ENCODE data around the gene KRT73.

KRT73 gene

DNA sequence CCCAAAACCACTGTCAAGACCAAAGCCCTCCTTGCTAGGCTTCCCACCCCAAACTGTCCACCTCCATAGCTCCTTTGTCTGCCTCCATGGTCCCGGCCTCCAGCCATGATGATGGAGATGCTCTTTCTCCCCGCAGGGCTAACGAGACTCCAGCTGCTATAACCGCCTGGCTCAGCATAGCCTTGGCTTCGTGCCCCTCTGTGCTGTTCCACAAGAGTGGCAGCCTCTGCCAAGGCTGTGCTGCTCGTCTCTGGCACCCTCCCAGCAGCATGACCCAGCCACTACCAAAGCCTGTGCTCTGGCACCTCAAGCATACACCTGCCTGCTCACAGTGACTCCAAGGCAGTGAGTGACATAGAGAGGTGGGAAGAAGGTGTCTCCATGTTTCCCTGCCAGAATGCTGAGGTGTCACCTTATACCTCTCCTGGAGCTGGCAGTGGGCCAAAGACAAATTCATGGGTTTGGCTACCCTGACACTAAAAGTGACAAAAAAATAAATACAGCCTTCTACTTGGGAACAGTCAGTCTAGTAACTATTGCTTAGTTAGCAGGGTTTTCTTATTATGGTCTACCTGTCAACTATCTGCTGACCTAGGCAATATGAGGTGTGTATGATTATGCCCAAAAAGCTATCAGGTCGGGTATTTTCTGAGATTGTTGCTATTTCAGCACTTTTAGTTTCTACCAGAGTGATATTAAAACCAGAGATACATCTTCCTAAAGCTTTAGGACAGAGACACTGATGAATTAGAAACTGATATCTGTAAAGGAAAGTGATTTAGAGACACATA, 16.1 kb upstream of the KRT73 start:
- in situ Hi-C loops (cut with HindIII; ENCODE audit: low sequenced_read_pairs): no loop called here
- TF ChIP-seq, protein P1, sequence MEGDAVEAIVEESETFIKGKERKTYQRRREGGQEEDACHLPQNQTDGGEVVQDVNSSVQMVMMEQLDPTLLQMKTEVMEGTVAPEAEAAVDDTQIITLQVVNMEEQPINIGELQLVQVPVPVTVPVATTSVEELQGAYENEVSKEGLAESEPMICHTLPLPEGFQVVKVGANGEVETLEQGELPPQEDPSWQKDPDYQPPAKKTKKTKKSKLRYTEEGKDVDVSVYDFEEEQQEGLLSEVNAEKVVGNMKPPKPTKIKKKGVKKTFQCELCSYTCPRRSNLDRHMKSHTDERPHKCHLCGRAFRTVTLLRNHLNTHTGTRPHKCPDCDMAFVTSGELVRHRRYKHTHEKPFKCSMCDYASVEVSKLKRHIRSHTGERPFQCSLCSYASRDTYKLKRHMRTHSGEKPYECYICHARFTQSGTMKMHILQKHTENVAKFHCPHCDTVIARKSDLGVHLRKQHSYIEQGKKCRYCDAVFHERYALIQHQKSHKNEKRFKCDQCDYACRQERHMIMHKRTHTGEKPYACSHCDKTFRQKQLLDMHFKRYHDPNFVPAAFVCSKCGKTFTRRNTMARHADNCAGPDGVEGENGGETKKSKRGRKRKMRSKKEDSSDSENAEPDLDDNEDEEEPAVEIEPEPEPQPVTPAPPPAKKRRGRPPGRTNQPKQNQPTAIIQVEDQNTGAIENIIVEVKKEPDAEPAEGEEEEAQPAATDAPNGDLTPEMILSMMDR (IDR thresholded peaks at IDR 0.05; ENCODE audit: low read depth, low read length): no peak
- DNase-seq (ENCODE audit: low read depth, low spot score): no peak
- no peak overlapping the region for H3K4me3 ChIP-seq (ENCODE audit: low read depth, low read length)

DNA sequence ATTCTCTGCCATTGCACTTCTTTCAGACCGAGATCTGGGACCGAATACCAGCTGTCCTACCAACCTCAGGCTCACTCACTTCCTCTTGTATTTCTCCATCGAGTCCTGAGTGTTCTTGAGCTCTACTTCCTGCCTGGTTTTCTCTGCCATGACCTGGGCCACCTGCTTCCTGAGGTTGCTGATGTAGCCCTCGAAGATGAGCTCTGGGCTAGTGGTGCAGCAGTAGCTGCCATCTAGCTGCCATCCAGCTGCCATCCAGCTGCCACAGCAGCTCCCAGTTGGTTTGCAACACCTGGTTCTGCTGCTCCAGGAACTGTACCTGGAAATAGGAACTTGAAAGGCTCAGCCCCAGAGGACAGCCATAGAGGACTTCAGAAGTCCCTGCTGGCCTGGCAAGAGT, 15.0 kb upstream of the KRT73 start:
- DNase-seq (ENCODE audit: low read depth, low spot score): no peak
- in situ Hi-C loops (cut with HindIII; ENCODE audit: low sequenced_read_pairs): no loop called here
- TF ChIP-seq, protein P1 (IDR thresholded peaks at IDR 0.05; ENCODE audit: low read depth, low read length): no peak
- H3K4me3 ChIP-seq (ENCODE audit: low read depth, low read length): no peak overlapping the region

DNA sequence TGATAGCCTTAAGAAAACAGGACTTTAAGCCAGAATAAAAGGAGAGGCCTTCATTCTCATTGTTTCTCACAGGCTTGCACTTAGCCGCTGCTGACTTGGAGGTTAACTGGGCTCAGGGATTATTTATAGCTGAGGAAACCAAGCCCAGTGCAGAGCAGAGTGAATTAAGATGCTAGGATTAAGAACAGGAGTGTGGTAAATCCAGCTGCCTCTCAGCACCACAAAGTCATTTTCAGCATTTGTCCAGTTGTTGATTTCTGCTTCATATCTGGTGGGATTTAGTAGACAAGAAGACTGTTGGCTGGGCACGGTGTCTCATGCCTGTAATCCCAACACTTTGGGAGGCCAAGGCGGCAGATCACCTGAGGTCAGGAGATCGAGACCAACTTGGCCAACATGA, 14.3 kb upstream of the KRT73 start:
- H3K4me3 ChIP-seq (ENCODE audit: low read depth, low read length): no peak overlapping the region
- TF ChIP-seq, protein P1 (IDR thresholded peaks at IDR 0.05; ENCODE audit: low read depth, low read length): no peak
- in situ Hi-C loops (cut with HindIII; ENCODE audit: low sequenced_read_pairs): no loop called here
- DNase-seq (ENCODE audit: low read depth, low spot score): no peak

DNA sequence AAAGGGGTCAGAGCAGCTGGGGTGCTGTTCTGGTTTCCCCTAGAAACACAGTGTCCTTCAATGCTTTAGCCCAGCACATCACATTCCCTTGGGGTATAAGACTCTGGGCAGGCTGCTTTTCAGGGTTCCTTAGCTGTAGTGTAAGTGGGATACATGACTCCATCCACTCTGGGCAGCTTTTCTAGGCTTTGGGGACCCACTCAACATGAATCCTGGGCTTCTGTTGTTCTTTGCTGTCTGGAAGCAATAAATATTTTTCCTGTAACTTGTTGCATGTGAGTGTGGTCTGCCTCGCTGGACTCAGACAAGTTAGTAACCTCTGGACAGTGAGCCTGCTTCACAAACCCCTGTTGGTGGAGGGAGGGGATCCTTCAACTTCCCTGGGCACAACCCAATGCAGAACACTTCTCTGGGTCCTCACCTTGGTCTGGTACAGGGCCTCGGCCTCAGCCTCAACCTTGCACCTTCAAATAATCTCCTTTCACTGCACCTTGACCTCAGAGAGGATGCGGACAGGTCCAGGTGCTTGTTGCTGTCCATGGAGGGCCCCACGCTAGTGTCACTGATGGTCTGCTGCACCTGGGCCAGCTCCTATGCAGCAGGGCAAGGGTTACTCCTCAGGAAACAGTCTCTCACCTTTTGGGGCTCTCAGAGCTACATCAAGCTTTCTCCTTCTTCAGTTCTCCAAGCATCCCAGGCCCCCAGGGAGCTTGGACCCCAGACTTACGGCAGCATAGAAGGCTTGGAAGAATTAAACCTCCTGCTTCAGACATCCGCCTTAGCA, 13.5 kb upstream of the KRT73 start:
- in situ Hi-C loops (cut with HindIII; ENCODE audit: low sequenced_read_pairs): no loop called here
- no peak for DNase-seq (ENCODE audit: low read depth, low spot score)
- no peak overlapping the region for H3K4me3 ChIP-seq (ENCODE audit: low read depth, low read length)
- TF ChIP-seq, protein P1 (IDR thresholded peaks at IDR 0.05; ENCODE audit: low read depth, low read length): no peak

DNA sequence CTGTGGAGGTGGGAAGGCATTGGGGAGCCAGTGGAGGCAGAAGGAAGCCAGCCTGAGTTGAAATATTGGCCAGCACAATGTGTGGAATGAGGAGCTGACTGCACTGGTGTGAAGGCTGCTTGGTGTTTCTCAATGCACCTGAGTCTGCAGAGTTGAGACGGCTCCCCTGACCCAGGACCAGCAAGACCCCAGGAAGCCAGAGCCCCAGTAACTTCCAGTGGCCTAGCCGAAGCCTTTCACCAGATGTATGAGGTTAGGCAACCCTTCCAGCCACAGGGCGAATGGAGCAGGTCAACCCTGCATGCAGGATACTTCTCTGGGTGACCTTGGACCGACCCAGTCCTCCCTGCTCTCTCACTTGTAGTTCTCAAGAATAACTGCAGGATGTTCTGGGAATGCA, 12.9 kb upstream of the KRT73 start:
- TF ChIP-seq, protein P1 (IDR thresholded peaks at IDR 0.05; ENCODE audit: low read depth, low read length): no peak
- DNase-seq (ENCODE audit: low read depth, low spot score): no peak
- in situ Hi-C loops (cut with HindIII; ENCODE audit: low sequenced_read_pairs): no loop called here
- H3K4me3 ChIP-seq (ENCODE audit: low read depth, low read length): no peak overlapping the region

DNA sequence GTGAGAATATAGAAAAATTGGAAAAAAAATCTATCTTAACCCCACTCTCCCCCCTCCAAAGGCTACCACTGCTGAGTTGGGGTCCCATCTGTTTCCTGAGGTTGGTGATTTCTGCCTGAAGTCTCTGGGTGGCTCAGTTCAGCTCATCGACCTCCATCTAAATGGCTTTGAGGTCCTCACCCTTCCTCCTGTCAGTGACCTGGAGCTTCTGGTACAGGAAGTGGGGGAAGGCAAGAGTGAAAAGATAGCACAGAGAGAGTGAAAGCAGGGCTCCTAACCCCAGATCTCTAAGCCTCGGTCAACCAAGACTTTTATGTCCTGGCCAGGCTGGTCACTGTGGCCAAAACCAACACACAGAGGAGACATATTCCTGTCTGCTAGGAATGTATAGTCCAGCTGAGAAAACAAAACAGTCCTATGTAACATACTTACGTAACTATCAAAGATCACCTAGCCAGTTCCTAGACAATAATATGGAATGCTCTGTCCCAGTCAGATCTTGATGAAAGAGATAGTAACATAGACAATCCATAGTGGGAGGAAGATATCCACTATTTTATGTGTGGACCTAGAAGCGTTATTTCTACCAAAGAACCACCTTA, 12.3 kb upstream of the KRT73 start:
- no peak for DNase-seq (ENCODE audit: low read depth, low spot score)
- H3K4me3 ChIP-seq (ENCODE audit: low read depth, low read length): no peak overlapping the region
- TF ChIP-seq, protein P1 (IDR thresholded peaks at IDR 0.05; ENCODE audit: low read depth, low read length): no peak
- in situ Hi-C loops (cut with HindIII; ENCODE audit: low sequenced_read_pairs): no loop called here

All from astrocyte of the spinal cord (primary cell).